Thyroid gland (tissue), 4 donors: Measurements from ENCODE around the gene SMIM24.

ENCODE experiments used
- CTCF ChIP-seq, 6 experiments: fragments of 200-600 bp in 3 of 6; fragments of 450-650 bp in 3 of 6; sonication (generic) in 3 of 6; IDR thresholded peaks; one replicate each; pipeline ENCODE4 v1.5.1; 2016 to 2019; ENCODE audit warnings: antibody characterized with exemption in 6 of 6, mild to moderate bottlenecking in 2 of 6, inconsistent platforms in 1 of 6, moderate library complexity in 1 of 6
- POLR2A ChIP-seq, 2 donors: fragments of 450-650 bp; IDR thresholded peaks; one replicate each; pipeline ENCODE4 v1.6.1; 2017; ENCODE audit warnings: antibody characterized with exemption in 2 of 2, mild to moderate bottlenecking in 2 of 2, moderate library complexity in 1 of 2

- TF ChIP-seq CTCF (IDR thresholded peaks at IDR 0.05) (no peak), POLR2A (IDR thresholded peaks at IDR 0.05) (no peak)
Observed at GRCh38 chr19:3474010-3474409, 6.3 kb downstream of the SMIM24 start.
